Endothelial cell of umbilical vein (primary cell): Measurements from ENCODE around the gene CFAP77. TPM values are rescaled to one million over a fixed set of nuclear protein-coding genes. Genes with fewer than 3 reads are reported as not detected.

ENCODE experiments used
- BruUV-seq: library from RNA; stranded (reverse); fragments of 400-500 nt; replicated peaks from 2 replicates; lab custom pipeline; 2021; lab: Mats Ljungman, UMichigan
- CTCF ChIA-PET: fragments of 300-600, 350-600 bp; sonication (Branson Sonifier 250); formaldehyde crosslinking; loops from one replicate; lab custom pipeline; 2021; ENCODE audit warnings: antibody characterized with exemption, inconsistent platforms; lab: Charles Lee
- POLR2A ChIA-PET: fragments of 300-600, 350-600 bp; sonication (Branson Sonifier 250); formaldehyde crosslinking; loops from one replicate; lab custom pipeline; 2021; ENCODE audit warnings: antibody characterized with exemption, inconsistent platforms; lab: Charles Lee
- DNase-seq: peaks from one replicate; pipeline ENCODE4 v3.0.0-alpha.2; 2011; ENCODE audit warnings: low read depth, low spot score
- FAIRE-seq: peaks from 2 replicates; lab custom pipeline; 2011; peaks lifted over from hg19 to GRCh38; lab: Jason Lieb, UNC
- H2AFZ ChIP-seq: 2 replicates; pipeline ENCODE4 v1.6.0; 2012; ENCODE audit warnings: low read depth, low read length, control low read depth, inconsistent platforms
- H3K27ac ChIP-seq: 2 replicates; pipeline ENCODE4 v1.5.1; 2011; ENCODE audit warnings: low read depth, mild to moderate bottlenecking, control low read depth, low read length, moderate library complexity; ENCODE audit not compliant: insufficient read depth
- H3K27me3 ChIP-seq, 2 experiments: 2 replicates each; pipeline versions ENCODE4 v1.6.0 to v1.6.1; 2011; ENCODE audit warnings: low read length in 2 of 2, mixed read lengths in 1 of 2; ENCODE audit not compliant: control insufficient read depth in 2 of 2, insufficient read depth in 2 of 2
- H3K36me3 ChIP-seq, 2 experiments: 2 replicates in 1 of 2; 3 replicates in 1 of 2; pipeline ENCODE4 v1.5.1; 2011; ENCODE audit warnings: low read length in 2 of 2, mild to moderate bottlenecking in 1 of 2, moderate library complexity in 1 of 2; ENCODE audit not compliant: control insufficient read depth in 2 of 2, insufficient read depth in 2 of 2; ENCODE audit errors: extremely low read depth in 1 of 2
- H3K4me1 ChIP-seq: 3 replicates; pipeline ENCODE4 v1.5.1; 2011; ENCODE audit warnings: mild to moderate bottlenecking, low read length; ENCODE audit not compliant: control insufficient read depth, insufficient read depth; ENCODE audit errors: extremely low read depth
- H3K4me2 ChIP-seq: 2 replicates; pipeline ENCODE4 v1.6.1; 2011; ENCODE audit warnings: low read length, control low read depth, mixed read lengths; ENCODE audit not compliant: insufficient read depth
- H3K4me3 ChIP-seq, 3 experiments: fragments of 200-600 bp in 1 of 3; sonication (generic), shearing (Covaris generic) in 1 of 3; replicated peaks in 1 of 3; 2 replicates each; pipeline ENCODE4 v1.5.1; 2011 to 2016; ENCODE audit warnings: control low read depth in 3 of 3, low read length in 3 of 3, mild to moderate bottlenecking in 2 of 3, inconsistent platforms in 1 of 3, low read depth in 1 of 3, moderate library complexity in 1 of 3; ENCODE audit not compliant: insufficient read depth in 1 of 3
- H3K79me2 ChIP-seq: 2 replicates; pipeline ENCODE4 v1.6.0; 2012; ENCODE audit warnings: low read length, inconsistent platforms; ENCODE audit not compliant: control insufficient read depth, insufficient read depth
- H3K9ac ChIP-seq: replicated peaks from 2 replicates; pipeline ENCODE3; 2011; ENCODE audit warnings: low read length, control low read depth; ENCODE audit not compliant: insufficient read depth; ENCODE audit errors: extremely low read depth
- H3K9me1 ChIP-seq: replicated peaks from 3 replicates; pipeline ENCODE4 v1.6.0; 2011; ENCODE audit warnings: mild to moderate bottlenecking, low read length; ENCODE audit not compliant: control insufficient read depth, insufficient read depth; ENCODE audit errors: extremely low read depth
- H3K9me3 ChIP-seq: replicated peaks from 2 replicates; pipeline ENCODE4 v1.5.1; 2012; ENCODE audit warnings: low read length, inconsistent platforms; ENCODE audit not compliant: control insufficient read depth, insufficient read depth
- H4K20me1 ChIP-seq: replicated peaks from 2 replicates; pipeline ENCODE3; 2011; ENCODE audit warnings: mild to moderate bottlenecking, low read length; ENCODE audit not compliant: control insufficient read depth, insufficient read depth; ENCODE audit errors: extremely low read depth
- GATA2 ChIP-seq: IDR thresholded peaks from 2 replicates; pipeline ENCODE4 v1.7.0; 2011; ENCODE audit warnings: low read depth, mild to moderate bottlenecking, moderate library complexity, mixed read lengths, low read length; ENCODE audit not compliant: insufficient read length, insufficient read depth
- JUN ChIP-seq: IDR thresholded peaks from 2 replicates; pipeline ENCODE4 v1.6.1; 2011; ENCODE audit warnings: borderline replicate concordance, low read depth; ENCODE audit not compliant: insufficient read length, insufficient read depth
- MYC ChIP-seq: IDR thresholded peaks from one replicate; pipeline ENCODE4 v1.6.1; 2011; ENCODE audit warnings: mild to moderate bottlenecking, low read depth, low read length
- POLR2A ChIP-seq: IDR thresholded peaks from 2 replicates; pipeline ENCODE4 v1.6.1; 2012; ENCODE audit warnings: low read depth, mild to moderate bottlenecking, control low read depth, low read length
- POLR2AphosphoS5 ChIP-seq: IDR thresholded peaks from 2 replicates; pipeline ENCODE4 v1.6.1; 2012; ENCODE audit warnings: low read depth, mild to moderate bottlenecking, control low read depth, low read length, moderate library complexity; ENCODE audit not compliant: insufficient read depth
- dilution Hi-C: fragments of 300-500 bp; cut with MboI; formaldehyde crosslinking; loops from one replicate; pipeline ENCODE4 v1.15.0; 2019; ENCODE audit warnings: low sequenced_read_pairs; ENCODE audit not compliant: extremely low pct_ligation_motif_present
- intact Hi-C: fragments of 100-400 bp; cut with micrococcal nuclease; formaldehyde crosslinking; loops from one replicate; pipeline ENCODE4 v1.10.0; 2022
- polyA plus RNA-seq, 4 experiments: library from polyadenylated mRNA; depleted of rRNA in 3 of 4; stranded (reverse) in 3 of 4; unstranded in 1 of 4; fragments of >200 nt; gene quantifications; 2 replicates each; pipeline versions ENCODE4 v1.2.1 to v1.2.3, GENCODE V29; 2011 to 2012; ENCODE audit warnings: missing spikeins in 1 of 4
- total RNA-seq: library from RNA; stranded (reverse); gene quantifications from 2 replicates; pipeline ENCODE4 v1.2.3, GENCODE V29; 2021
- TF ChIP-seq, protein P1 (sequence below), 2 donors: IDR thresholded peaks; 1 replicate in 1 of 2; 2 replicates in 1 of 2; pipeline ENCODE4 v1.5.1; 2011; ENCODE audit warnings: low read length in 2 of 2, mild to moderate bottlenecking in 2 of 2, moderate library complexity in 2 of 2, control low read depth in 1 of 2, inconsistent platforms in 1 of 2, low read depth in 1 of 2; ENCODE audit not compliant: insufficient read depth in 1 of 2; ENCODE audit errors: extremely low read depth in 1 of 2

Gene CFAP77
- total and polyA plus RNA-seq, 2 donors (not counting 3 experiments of a cell fraction or from before 2014, with no cell fraction given), result not detected

DNA sequence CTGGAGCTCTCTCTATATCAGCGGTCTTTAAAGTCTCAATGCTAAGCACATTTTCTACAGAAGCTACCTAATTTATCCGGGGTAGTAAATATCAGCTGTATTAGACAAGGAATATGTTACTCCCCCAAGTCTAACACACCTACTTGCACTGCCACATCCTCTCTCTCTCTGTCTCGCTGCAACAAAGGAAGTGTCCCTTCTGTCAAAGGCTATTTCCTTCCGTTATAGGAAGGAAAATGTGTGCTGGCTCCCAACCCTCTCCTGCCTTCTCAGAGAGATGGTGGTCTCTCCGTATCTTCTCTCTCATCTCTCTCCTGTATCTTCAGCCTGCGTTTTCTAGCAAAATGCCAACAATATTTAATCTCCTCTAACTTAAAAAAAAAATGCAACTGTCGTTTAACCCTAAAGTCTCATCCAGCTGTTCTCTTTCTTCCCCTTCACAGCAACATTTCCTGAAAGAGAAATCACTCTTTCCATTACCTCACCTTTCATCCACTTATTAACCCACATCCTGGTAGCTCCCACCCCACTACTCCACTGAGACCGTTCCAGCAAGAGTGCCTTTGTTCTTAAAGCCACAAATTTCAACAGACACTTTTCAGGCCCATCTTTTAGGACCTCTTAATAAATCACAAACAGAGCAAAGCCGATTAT, 5.7 kb upstream of the CFAP77 start:
- FAIRE-seq (peak; percentile 52), DNase-seq (peak; percentile 42)
- BruUV-seq, result no TSS peak
- Histone ChIP-seq H4K20me1 (no peaks in the 10 kb centered on the region), H2AFZ (no peak overlapping the region), H3K79me2 (peaks cover 19% of the 10 kb centered on the region), H3K9ac (peak overlapping the region; percentile 29), H3K27ac (peak overlapping the region; percentile 23), H3K4me2 (peak overlapping the region; percentile 62), H3K27me3 (no peaks in the 10 kb centered on the region), H3K9me1 (no peaks in the 10 kb centered on the region), H3K9me3 (no peaks in the 10 kb centered on the region), H3K4me3 (peak overlapping the region in 1 of 3 experiments; percentile 10), H3K4me1 (peaks cover 12% of the 10 kb centered on the region), H3K36me3 (peaks cover 7 to 19% of the 10 kb centered on the region in 2 experiments)
- dilution Hi-C loops, result no loop called here
- ChIA-PET POLR2A (no interaction called here), CTCF (no interaction called here)
- no peak for TF ChIP-seq GATA2
- TF ChIP-seq POLR2AphosphoS5, result no peak
- TF ChIP-seq JUN, result peak; percentile 26
- no peak for TF ChIP-seq POLR2A
- TF ChIP-seq, protein P1, sequence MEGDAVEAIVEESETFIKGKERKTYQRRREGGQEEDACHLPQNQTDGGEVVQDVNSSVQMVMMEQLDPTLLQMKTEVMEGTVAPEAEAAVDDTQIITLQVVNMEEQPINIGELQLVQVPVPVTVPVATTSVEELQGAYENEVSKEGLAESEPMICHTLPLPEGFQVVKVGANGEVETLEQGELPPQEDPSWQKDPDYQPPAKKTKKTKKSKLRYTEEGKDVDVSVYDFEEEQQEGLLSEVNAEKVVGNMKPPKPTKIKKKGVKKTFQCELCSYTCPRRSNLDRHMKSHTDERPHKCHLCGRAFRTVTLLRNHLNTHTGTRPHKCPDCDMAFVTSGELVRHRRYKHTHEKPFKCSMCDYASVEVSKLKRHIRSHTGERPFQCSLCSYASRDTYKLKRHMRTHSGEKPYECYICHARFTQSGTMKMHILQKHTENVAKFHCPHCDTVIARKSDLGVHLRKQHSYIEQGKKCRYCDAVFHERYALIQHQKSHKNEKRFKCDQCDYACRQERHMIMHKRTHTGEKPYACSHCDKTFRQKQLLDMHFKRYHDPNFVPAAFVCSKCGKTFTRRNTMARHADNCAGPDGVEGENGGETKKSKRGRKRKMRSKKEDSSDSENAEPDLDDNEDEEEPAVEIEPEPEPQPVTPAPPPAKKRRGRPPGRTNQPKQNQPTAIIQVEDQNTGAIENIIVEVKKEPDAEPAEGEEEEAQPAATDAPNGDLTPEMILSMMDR (IDR thresholded peaks at IDR 0.05; ENCODE audit: extremely low read depth in 1 of 2, insufficient read depth in 1 of 2, low read depth in 1 of 2, low read length in 2 of 2), result no peak
- no peak for TF ChIP-seq MYC
- intact Hi-C loops, result no loop called here
